Osteocyte (in vitro differentiated cells): ENCODE measurements around the gene FAM110A. TPM values are rescaled to one million over a fixed set of nuclear protein-coding genes. Genes with fewer than 3 reads are reported as not detected.
"Not testable (repeated sequence)": the region's sequence is repeated elsewhere in the genome, so short reads cannot be mapped to it uniquely, and the experiment has no call there.

Source experiments
- DNase-seq: peaks from one replicate; pipeline ENCODE4 v3.0.0; 2021; ENCODE audit warnings: mixed read lengths; ENCODE audit not compliant: unreplicated experiment; ENCODE audit errors: extremely low spot score
- H3K27ac Mint-ChIP-seq: one replicate; pipeline ENCODE4 v1.8.0; 2021; ENCODE audit warnings: mild to moderate bottlenecking, mixed read lengths; ENCODE audit not compliant: unreplicated experiment
- H3K27me3 Mint-ChIP-seq: one replicate; pipeline ENCODE4 v1.8.0; 2021; ENCODE audit warnings: mixed read lengths; ENCODE audit not compliant: unreplicated experiment
- H3K36me3 Mint-ChIP-seq: one replicate; pipeline ENCODE4 v1.8.0; 2021; ENCODE audit warnings: mixed read lengths; ENCODE audit not compliant: unreplicated experiment
- H3K4me1 Mint-ChIP-seq: one replicate; pipeline ENCODE4 v1.8.0; 2021; ENCODE audit warnings: mixed read lengths; ENCODE audit not compliant: unreplicated experiment
- H3K4me3 Mint-ChIP-seq: one replicate; pipeline ENCODE4 v1.8.0; 2021; ENCODE audit warnings: mild to moderate bottlenecking, moderate library complexity, mixed read lengths; ENCODE audit not compliant: unreplicated experiment
- H3K9me3 Mint-ChIP-seq: one replicate; pipeline ENCODE4 v1.8.0; 2021; ENCODE audit warnings: mixed read lengths; ENCODE audit not compliant: unreplicated experiment
- total RNA-seq: library from RNA; stranded (reverse); gene quantifications from 2 replicates; pipeline ENCODE4 v1.2.1, GENCODE V29; 2021
- TF ChIP-seq, protein P1 (sequence below): fragments of 200-600 bp; sonication (generic); IDR thresholded peaks from 2 replicates; pipeline ENCODE4 v1.5.0; 2021; ENCODE audit warnings: antibody characterized with exemption, mild to moderate bottlenecking, moderate library complexity

The FAM110A gene
- total RNA-seq, 1 donor from 2014 or later, result 2.7 TPM

DNA sequence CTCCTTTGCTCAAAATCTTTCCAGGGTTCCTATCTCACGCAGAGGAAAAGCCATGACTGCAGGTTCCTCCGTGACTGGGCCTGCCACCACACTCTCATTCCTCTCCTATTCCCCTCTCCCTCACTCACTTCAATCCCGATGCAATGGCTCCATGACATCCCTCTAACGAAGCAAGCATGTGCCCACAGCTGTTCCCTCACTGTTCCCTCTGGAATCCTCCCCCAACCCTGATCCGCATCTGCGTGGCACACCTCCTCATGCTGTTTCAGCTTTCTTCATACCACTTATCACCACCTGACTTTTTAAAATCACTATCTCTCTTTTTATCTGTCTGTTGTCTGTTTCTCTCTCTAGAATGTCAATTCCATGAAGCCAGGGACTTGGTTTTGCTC lies 57.1 kb downstream of the FAM110A start:
- Mint-ChIP-seq H3K27ac (no peak overlapping the region), H3K4me1 (no peaks in the 10 kb centered on the region), H3K36me3 (no peaks in the 10 kb centered on the region), H3K4me3 (no peak overlapping the region), H3K9me3 (no peaks in the 10 kb centered on the region), H3K27me3 (peaks cover 10% of the 10 kb centered on the region)
- TF ChIP-seq, protein P1, sequence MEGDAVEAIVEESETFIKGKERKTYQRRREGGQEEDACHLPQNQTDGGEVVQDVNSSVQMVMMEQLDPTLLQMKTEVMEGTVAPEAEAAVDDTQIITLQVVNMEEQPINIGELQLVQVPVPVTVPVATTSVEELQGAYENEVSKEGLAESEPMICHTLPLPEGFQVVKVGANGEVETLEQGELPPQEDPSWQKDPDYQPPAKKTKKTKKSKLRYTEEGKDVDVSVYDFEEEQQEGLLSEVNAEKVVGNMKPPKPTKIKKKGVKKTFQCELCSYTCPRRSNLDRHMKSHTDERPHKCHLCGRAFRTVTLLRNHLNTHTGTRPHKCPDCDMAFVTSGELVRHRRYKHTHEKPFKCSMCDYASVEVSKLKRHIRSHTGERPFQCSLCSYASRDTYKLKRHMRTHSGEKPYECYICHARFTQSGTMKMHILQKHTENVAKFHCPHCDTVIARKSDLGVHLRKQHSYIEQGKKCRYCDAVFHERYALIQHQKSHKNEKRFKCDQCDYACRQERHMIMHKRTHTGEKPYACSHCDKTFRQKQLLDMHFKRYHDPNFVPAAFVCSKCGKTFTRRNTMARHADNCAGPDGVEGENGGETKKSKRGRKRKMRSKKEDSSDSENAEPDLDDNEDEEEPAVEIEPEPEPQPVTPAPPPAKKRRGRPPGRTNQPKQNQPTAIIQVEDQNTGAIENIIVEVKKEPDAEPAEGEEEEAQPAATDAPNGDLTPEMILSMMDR, result no peak
- DNase-seq, result no peak

DNA sequence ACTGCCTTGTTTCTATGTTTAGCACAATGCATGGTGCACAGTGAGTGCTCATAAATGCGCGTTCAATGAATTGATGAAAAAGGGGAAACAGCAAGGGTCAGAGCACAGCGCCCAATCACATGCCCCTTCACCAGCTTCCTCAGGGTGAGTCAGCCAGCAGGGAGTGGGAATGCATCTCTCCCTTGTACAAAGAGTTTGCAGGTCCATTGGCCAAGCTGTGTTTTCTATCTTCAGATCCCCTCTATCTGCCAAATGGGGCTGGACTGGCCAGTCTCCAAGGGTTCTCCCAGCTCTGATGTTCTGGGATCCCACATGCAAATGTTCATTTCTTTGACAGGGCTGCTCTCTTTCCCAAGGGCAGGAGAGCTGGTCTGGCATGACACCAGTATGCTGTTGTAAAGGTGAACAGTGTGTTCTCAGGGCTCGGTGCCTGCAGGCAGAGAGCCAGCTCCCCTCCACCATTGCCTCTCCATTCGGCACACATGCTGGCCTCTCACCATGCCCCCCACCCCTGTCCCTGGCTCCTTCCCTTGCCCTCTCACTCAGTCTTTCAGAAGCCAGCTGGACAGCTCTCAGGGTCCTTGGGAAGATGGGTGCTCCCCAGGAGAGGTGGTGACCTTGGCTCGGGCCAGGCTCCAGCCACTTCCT lies 57.7 kb downstream of the FAM110A start:
- no peaks in the 10 kb centered on the region for H3K4me1 Mint-ChIP-seq
- peaks cover 6% of the 10 kb centered on the region for H3K27me3 Mint-ChIP-seq
- TF ChIP-seq, protein P1, result no peak
- no peaks in the 10 kb centered on the region for H3K9me3 Mint-ChIP-seq
- no peak for DNase-seq
- no peaks in the 10 kb centered on the region for H3K36me3 Mint-ChIP-seq
- no peak overlapping the region for H3K4me3 Mint-ChIP-seq
- H3K27ac Mint-ChIP-seq, result no peak overlapping the region

DNA sequence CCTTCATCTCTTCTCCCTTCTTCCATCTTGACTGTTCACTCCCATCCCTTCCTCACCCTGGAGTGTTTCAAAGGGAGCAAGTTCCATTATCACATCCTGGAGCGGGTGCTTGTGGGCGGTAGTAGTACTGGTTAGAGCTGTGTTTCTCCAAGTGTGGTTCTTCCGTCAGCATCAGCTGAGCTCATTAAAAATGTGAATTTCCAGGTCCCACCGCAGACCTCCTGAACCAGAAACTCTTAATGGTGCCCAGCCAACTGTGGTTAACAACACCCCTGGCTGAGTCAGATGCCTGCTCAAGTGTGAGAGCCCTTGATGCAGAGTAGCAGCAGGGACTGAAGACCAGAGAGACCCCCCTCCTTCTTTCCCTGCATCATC lies 58.2 kb downstream of the FAM110A start:
- Mint-ChIP-seq H3K27ac (no peak overlapping the region), H3K36me3 (no peaks in the 10 kb centered on the region), H3K4me1 (no peaks in the 10 kb centered on the region), H3K4me3 (no peak overlapping the region), H3K27me3 (peaks cover 4% of the 10 kb centered on the region), H3K9me3 (no peaks in the 10 kb centered on the region)
- DNase-seq, result no peak
- TF ChIP-seq, protein P1, result no peak

DNA sequence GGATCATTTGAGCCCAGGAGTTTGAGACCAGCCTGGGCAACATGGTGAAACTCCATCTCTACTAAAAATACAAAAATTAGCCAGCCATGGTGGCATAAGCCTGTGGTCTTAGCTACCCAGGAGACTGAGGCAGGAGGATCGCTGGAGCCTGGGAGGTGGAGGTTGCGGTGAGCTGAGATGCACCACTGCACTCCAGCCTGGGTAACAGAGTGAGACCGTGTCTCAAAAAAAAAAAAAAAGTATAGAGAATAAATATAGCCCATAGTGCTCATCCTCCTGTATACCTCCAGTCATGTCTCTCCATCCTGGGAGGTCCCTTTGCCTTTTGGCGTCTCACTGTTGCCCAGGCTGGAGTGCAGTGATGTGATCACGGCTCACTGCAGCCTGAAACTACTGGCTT lies 58.9 kb downstream of the FAM110A start:
- H3K27me3 Mint-ChIP-seq, result not testable (repeated sequence)

More for the DNA sequence above, 58.9 kb downstream of the FAM110A start:
- not testable (repeated sequence) for H3K36me3 Mint-ChIP-seq, H3K9me3 Mint-ChIP-seq, H3K4me1 Mint-ChIP-seq, H3K4me3 Mint-ChIP-seq, H3K27ac Mint-ChIP-seq, DNase-seq

Other genes with a start within 250 kb of the FAM110A start
- gene TCF15, start 223.4 kb upstream of the FAM110A start, total RNA-seq, result not detected in 2 replicates
- gene SRXN1, start 180.5 kb upstream of the FAM110A start, total RNA-seq, result 12.7 and 14.3 TPM in 2 replicates
- not detected in 2 replicates for gene SCRT2, start 157.9 kb upstream of the FAM110A start, total RNA-seq
- gene SLC52A3, start 65.2 kb upstream of the FAM110A start, total RNA-seq, result not detected in 2 replicates
- not detected in 2 replicates for gene ANGPT4, start 82.6 kb downstream of the FAM110A start, total RNA-seq
- not detected in 2 replicates for gene RSPO4, start 168.6 kb downstream of the FAM110A start, total RNA-seq